A549 (cell line): Measurements from ENCODE around the gene USP3. TPM values are rescaled to one million over a fixed set of nuclear protein-coding genes. Genes with fewer than 3 reads are reported as not detected.

Experiments used
- ATAC-seq, 2 experiments: fragments of 200-7000 bp in 1 of 2; fragments of >200 bp in 1 of 2; cut with Nextera tagmentation in 1 of 2; cut with Tn5 transposase in 1 of 2; 3 replicates each; pipeline versions ENCODE4 v1.8.0 to v1.9.1; 2018 to 2020; ENCODE audit warnings: mild to moderate bottlenecking in 1 of 2, moderate library complexity in 1 of 2
- CTCF ChIA-PET: fragments of 300-600 bp; sonication (Branson Sonifier 250); formaldehyde crosslinking; extraction: SDS; loops from one replicate; lab custom pipeline; 2021; ENCODE audit warnings: antibody characterized with exemption, inconsistent platforms; lab: Yijun Ruan, JAX
- POLR2A ChIA-PET: fragments of 350-600 bp; formaldehyde crosslinking; extraction: SDS; loops from one replicate; lab custom pipeline; 2021; ENCODE audit warnings: antibody characterized with exemption, inconsistent platforms; lab: Yijun Ruan, JAX
- DNase-seq, 2 experiments: peaks; one replicate each; pipeline versions ENCODE4 v3.0.0 to v3.0.0-alpha.2; 2011 to 2016; ENCODE audit warnings: low read depth in 1 of 2, low spot score in 1 of 2
- FAIRE-seq: peaks from 2 replicates; lab custom pipeline; 2011; peaks lifted over from hg19 to GRCh38; lab: Jason Lieb, UNC
- H3K27ac ChIP-seq, 2 experiments: fragments of >200 bp; sonication (Bioruptor Twin); formaldehyde crosslinking; 3 replicates each; pipeline ENCODE4 v1.5.1; 2016 to 2017
- H3K4me1 ChIP-seq: fragments of >200 bp; sonication (Bioruptor Twin); formaldehyde crosslinking; 3 replicates; pipeline ENCODE4 v1.6.1; 2016
- H3K4me2 ChIP-seq: fragments of >200 bp; sonication (Bioruptor Twin); formaldehyde crosslinking; 3 replicates; pipeline ENCODE4 v1.6.1; 2016
- H3K4me3 ChIP-seq: fragments of >200 bp; sonication (Bioruptor Twin); formaldehyde crosslinking; 3 replicates; pipeline ENCODE4 v1.5.1; 2016
- H3K9me3 ChIP-seq: fragments of >200 bp; sonication (Bioruptor Twin); formaldehyde crosslinking; 3 replicates; pipeline ENCODE4 v1.6.1; 2016
- ATOH8 ChIP-seq: fragments of 250-450 bp; sonication (Bioruptor Pico); IDR thresholded peaks from 2 replicates; pipeline ENCODE4 v1.5.0; 2020; ENCODE audit warnings: low read depth, mild to moderate bottlenecking, moderate library complexity
- BHLHE40 ChIP-seq: IDR thresholded peaks from 2 replicates; pipeline ENCODE4 v1.6.1; 2012; ENCODE audit warnings: low read depth, low read length, inconsistent platforms
- CEBPB ChIP-seq, 2 experiments: fragments of >200 bp in 1 of 2; sonication (Bioruptor Twin) in 1 of 2; formaldehyde crosslinking in 1 of 2; IDR thresholded peaks; 2 replicates each; pipeline ENCODE4 v1.6.1; 2012 to 2016
- CHD2 ChIP-seq: fragments of 150-350 bp; IDR thresholded peaks from 2 replicates; pipeline ENCODE4 v1.6.1; 2014; ENCODE audit warnings: low read length; ENCODE audit not compliant: partially characterized antibody
- CTCF ChIP-seq: fragments of >200 bp; sonication (Bioruptor Twin); formaldehyde crosslinking; IDR thresholded peaks from 3 replicates; pipeline ENCODE4 v1.5.1; 2016
- EHF ChIP-seq: fragments of 250-450 bp; sonication (Bioruptor Pico); IDR thresholded peaks from 2 replicates; pipeline ENCODE4 v1.5.0; 2020; ENCODE audit warnings: mild to moderate bottlenecking
- FOSB ChIP-seq: fragments of 250-450 bp; sonication (Bioruptor Pico); IDR thresholded peaks from 2 replicates; pipeline ENCODE4 v1.5.0; 2020; ENCODE audit warnings: mild to moderate bottlenecking, moderate library complexity
- FOSL2 ChIP-seq, 2 experiments: fragments of 450-650 bp in 1 of 2; fragments of >200 bp in 1 of 2; sonication (Bioruptor Twin) in 1 of 2; formaldehyde crosslinking; IDR thresholded peaks; 2 replicates each; pipeline versions ENCODE4 v1.5.0 to v1.6.1; 2016 to 2020; ENCODE audit warnings: mild to moderate bottlenecking in 1 of 2, moderate library complexity in 1 of 2
- FOXS1 ChIP-seq: fragments of 250-450 bp; sonication (Bioruptor Pico); IDR thresholded peaks from 2 replicates; pipeline ENCODE4 v1.5.0; 2020; ENCODE audit warnings: mild to moderate bottlenecking, moderate library complexity
- HDAC2 ChIP-seq: fragments of 200-600 bp; sonication (generic); IDR thresholded peaks from 2 replicates; pipeline ENCODE4 v1.6.1; 2016
- HOXA7 ChIP-seq: fragments of 250-450 bp; sonication (Bioruptor Pico); IDR thresholded peaks from 2 replicates; pipeline ENCODE4 v1.5.0; 2020; ENCODE audit warnings: mild to moderate bottlenecking, moderate library complexity
- HOXB5 ChIP-seq: fragments of 250-450 bp; sonication (Bioruptor Pico); IDR thresholded peaks from 2 replicates; pipeline ENCODE4 v1.5.0; 2020; ENCODE audit warnings: mild to moderate bottlenecking, moderate library complexity
- JUN ChIP-seq, 2 experiments: fragments of >200 bp; sonication (Bioruptor Twin); formaldehyde crosslinking; IDR thresholded peaks; 2 replicates in 1 of 2; 3 replicates in 1 of 2; pipeline ENCODE4 v1.6.1; 2016 to 2017
- MAZ ChIP-seq: fragments of 150-350 bp; IDR thresholded peaks from 2 replicates; pipeline ENCODE4 v1.6.1; 2014; ENCODE audit warnings: antibody characterized with exemption, low read depth, low read length, borderline replicate concordance
- NFE2L2 ChIP-seq: fragments of 150-350 bp; conservative IDR thresholded peaks from 2 replicates; pipeline ENCODE4 v1.6.1; 2014; ENCODE audit warnings: low read length
- NPAS2 ChIP-seq: fragments of 250-450 bp; sonication (Bioruptor Pico); IDR thresholded peaks from 2 replicates; pipeline ENCODE4 v1.8.0; 2022; ENCODE audit warnings: mild to moderate bottlenecking, moderate library complexity, borderline replicate concordance
- PBX3 ChIP-seq: IDR thresholded peaks from 2 replicates; pipeline ENCODE4 v1.6.1; 2012
- PHF8 ChIP-seq: fragments of 200-600 bp; sonication (generic); IDR thresholded peaks from 2 replicates; pipeline ENCODE4 v1.6.1; 2016; ENCODE audit warnings: low read depth, mild to moderate bottlenecking, antibody characterized with exemption, moderate library complexity, borderline replicate concordance
- POLR2A ChIP-seq: IDR thresholded peaks from 2 replicates; pipeline ENCODE4 v1.6.1; 2012; ENCODE audit warnings: mild to moderate bottlenecking, low read length
- POLR2AphosphoS2 ChIP-seq: conservative IDR thresholded peaks from 2 replicates; pipeline ENCODE4 v1.6.1; 2012; ENCODE audit warnings: low read length, improper control_type of control experiment, inconsistent platforms
- RAD21 ChIP-seq, 2 experiments: fragments of >200 bp in 1 of 2; sonication (Bioruptor Twin) in 1 of 2; formaldehyde crosslinking in 1 of 2; IDR thresholded peaks in 1 of 2; conservative IDR thresholded peaks in 1 of 2; 2 replicates in 1 of 2; 3 replicates in 1 of 2; pipeline ENCODE4 v1.6.1; 2012 to 2018; ENCODE audit warnings: inconsistent platforms in 1 of 2
- SMC3 ChIP-seq: fragments of >200 bp; sonication (Bioruptor Twin); formaldehyde crosslinking; IDR thresholded peaks from 3 replicates; pipeline ENCODE4 v1.6.1; 2018; ENCODE audit warnings: inconsistent platforms
- TFCP2L1 ChIP-seq: fragments of 250-450 bp; sonication (Bioruptor Pico); IDR thresholded peaks from 2 replicates; pipeline ENCODE4 v1.5.0; 2021; ENCODE audit warnings: mild to moderate bottlenecking
- TP53 ChIP-seq: fragments of 250-450 bp; sonication (Bioruptor Pico); IDR thresholded peaks from 2 replicates; pipeline ENCODE4 v1.5.0; 2021; ENCODE audit warnings: mild to moderate bottlenecking, moderate library complexity
- ZFP36 ChIP-seq: fragments of 450-650 bp; IDR thresholded peaks from 2 replicates; pipeline ENCODE4 v1.6.1; 2014; ENCODE audit warnings: borderline replicate concordance; ENCODE audit not compliant: partially characterized antibody
- ZNF302 ChIP-seq: fragments of 250-450 bp; sonication (Bioruptor Pico); IDR thresholded peaks from 2 replicates; pipeline ENCODE4 v1.9.0; 2021; ENCODE audit warnings: inconsistent platforms, mild to moderate bottlenecking, moderate library complexity
- WGBS: methylation state at CpG from one replicate; pipeline ENCODE4 v1.1.6; 2017; ENCODE audit errors: missing lambda C conversion rate; 5-methylcytosine and 5-hydroxymethylcytosine counted together
- polyA plus RNA-seq, 4 experiments: library from polyadenylated mRNA; depleted of rRNA in 3 of 4; stranded (reverse); fragments of >200 nt; fragmentation: RNase III in 1 of 4; extraction: RNeasy Plus Mini Kit Qiagen cat#74134 plus additional on column Dnase treatment in 1 of 4; gene quantifications; 2 replicates in 3 of 4; 3 replicates in 1 of 4; pipeline ENCODE4 v1.2.3, GENCODE V29; 2011 to 2017
- TF ChIP-seq, protein P1 (sequence below): IDR thresholded peaks from 2 replicates; pipeline ENCODE4 v1.6.1; 2012; ENCODE audit warnings: low read depth, borderline replicate concordance
- TF ChIP-seq, protein P2 (sequence below): fragments of 250-450 bp; sonication (Bioruptor Pico); IDR thresholded peaks from 2 replicates; pipeline ENCODE4 v1.5.0; 2021; ENCODE audit warnings: mild to moderate bottlenecking, moderate library complexity, borderline replicate concordance
- TF ChIP-seq, protein P3 (sequence below): fragments of >200 bp; sonication (Bioruptor Twin); formaldehyde crosslinking; IDR thresholded peaks from 3 replicates; pipeline ENCODE4 v1.6.1; 2016

USP3 gene
- polyA plus RNA-seq, 2 of the 4 experiments (the other 2 are of a cell fraction) = 41.8 to 99.1 TPM

- CTCF ChIA-PET = interaction anchor here (0.7 to 6.2 kb wide), 3 partner anchors 14 to 35 kb away, joined by 4 to 127 read pairs (median 53); partner anchors contain the start of gene USP3
- H3K4me1 ChIP-seq = peaks cover 42% of the 10 kb centered on the region
- DNase-seq = no peak
- ATAC-seq = no peak
- H3K9me3 ChIP-seq = no peaks in the 10 kb centered on the region
- no peak for FAIRE-seq
- TF ChIP-seq HOXA7 (CRISPR knock-in tag) (no peak), NPAS2 (CRISPR knock-in tag) (no peak), CHD2 (no peak), SMC3 (no peak), NFE2L2 (no peak), POLR2A (no peak), HDAC2 (no peak), JUN (IDR thresholded peaks at IDR 0.05) (no peak), POLR2AphosphoS2 (no peak), ATOH8 (CRISPR knock-in tag) (no peak)
- TF ChIP-seq, protein P1, sequence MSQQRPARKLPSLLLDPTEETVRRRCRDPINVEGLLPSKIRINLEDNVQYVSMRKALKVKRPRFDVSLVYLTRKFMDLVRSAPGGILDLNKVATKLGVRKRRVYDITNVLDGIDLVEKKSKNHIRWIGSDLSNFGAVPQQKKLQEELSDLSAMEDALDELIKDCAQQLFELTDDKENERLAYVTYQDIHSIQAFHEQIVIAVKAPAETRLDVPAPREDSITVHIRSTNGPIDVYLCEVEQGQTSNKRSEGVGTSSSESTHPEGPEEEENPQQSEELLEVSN = no peak
- TF ChIP-seq, protein P2, sequence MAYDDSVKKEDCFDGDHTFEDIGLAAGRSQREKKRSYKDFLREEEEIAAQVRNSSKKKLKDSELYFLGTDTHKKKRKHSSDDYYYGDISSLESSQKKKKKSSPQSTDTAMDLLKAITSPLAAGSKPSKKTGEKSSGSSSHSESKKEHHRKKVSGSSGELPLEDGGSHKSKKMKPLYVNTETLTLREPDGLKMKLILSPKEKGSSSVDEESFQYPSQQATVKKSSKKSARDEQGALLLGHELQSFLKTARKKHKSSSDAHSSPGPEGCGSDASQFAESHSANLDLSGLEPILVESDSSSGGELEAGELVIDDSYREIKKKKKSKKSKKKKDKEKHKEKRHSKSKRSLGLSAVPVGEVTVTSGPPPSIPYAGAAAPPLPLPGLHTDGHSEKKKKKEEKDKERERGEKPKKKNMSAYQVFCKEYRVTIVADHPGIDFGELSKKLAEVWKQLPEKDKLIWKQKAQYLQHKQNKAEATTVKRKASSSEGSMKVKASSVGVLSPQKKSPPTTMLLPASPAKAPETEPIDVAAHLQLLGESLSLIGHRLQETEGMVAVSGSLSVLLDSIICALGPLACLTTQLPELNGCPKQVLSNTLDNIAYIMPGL (CRISPR knock-in tag) = no peak
- H3K4me3 ChIP-seq = no peak overlapping the region
- H3K4me2 ChIP-seq = no peak overlapping the region
- 88% methylated on average over 2 of the region's 2 CpGs for WGBS
- no peak overlapping the region for H3K27ac ChIP-seq
- POLR2A ChIA-PET = no interaction called here
Observed at GRCh38 chr15:63469984-63470383, 34.4 kb upstream of the USP3 start.

DNA sequence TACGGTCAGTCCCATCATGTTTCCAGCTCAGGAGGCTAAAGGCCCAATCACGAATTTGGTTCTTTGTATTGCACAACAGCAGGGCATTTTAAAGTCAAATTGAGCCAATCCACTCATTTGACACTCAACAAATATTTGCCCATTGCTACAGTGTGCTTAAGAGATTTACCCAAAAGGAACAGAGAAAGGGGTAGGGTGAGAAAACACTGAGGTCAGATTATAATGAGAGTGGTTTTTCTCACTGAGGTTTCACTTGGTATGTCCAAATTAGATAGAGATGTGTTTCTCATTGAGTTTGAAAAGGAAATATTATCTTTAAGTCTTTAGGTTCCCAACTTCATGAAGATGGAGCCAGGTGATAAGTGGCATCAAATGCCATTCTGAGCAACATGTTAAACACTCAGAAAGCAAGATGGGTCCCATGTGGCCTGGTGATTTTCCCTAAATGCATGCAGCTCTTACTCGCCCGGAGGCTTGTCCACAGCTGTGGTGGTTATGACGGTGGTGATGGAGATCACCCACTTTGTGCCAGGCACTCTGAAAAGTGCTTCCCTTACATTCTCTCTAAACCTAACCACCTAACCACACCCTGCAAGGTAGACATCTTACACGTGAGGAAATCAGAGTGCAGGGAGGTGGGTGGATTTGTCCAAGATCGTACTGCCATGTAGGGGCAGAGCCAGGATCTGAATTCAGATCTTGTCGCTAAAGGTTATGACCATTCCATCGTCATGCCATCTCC lies 31.2 kb upstream of the USP3 start:
- no peak for ATAC-seq
- peaks cover 53% of the 10 kb centered on the region for H3K4me1 ChIP-seq
- no peak for FAIRE-seq
- no peak overlapping the region for H3K4me3 ChIP-seq
- peak in 1 of 2 experiments; percentile 64 for DNase-seq
- TF ChIP-seq TFCP2L1 (CRISPR knock-in tag) = no peak
- no peak for TF ChIP-seq PBX3
- TF ChIP-seq RAD21 (conservative IDR thresholded peaks at IDR 0.05 in 1 of 2, IDR thresholded peaks at IDR 0.05 in 1 of 2) = no peak
- TF ChIP-seq ZNF302 (CRISPR knock-in tag) = no peak
- TF ChIP-seq FOXS1 (CRISPR knock-in tag) = no peak
- TF ChIP-seq HOXB5 = no peak
- no peak for TF ChIP-seq FOSL2 (IDR thresholded peaks at IDR 0.05)
- no peak for TF ChIP-seq FOSL2 (CRISPR knock-in tag; IDR thresholded peaks at IDR 0.05)
- 0 out of 2 replicates have a peak, but pooled peaks have one; percentile 21 for TF ChIP-seq FOSB (CRISPR knock-in tag)
- no peak for TF ChIP-seq BHLHE40
- no peak for TF ChIP-seq MAZ
- TF ChIP-seq, protein P3, sequence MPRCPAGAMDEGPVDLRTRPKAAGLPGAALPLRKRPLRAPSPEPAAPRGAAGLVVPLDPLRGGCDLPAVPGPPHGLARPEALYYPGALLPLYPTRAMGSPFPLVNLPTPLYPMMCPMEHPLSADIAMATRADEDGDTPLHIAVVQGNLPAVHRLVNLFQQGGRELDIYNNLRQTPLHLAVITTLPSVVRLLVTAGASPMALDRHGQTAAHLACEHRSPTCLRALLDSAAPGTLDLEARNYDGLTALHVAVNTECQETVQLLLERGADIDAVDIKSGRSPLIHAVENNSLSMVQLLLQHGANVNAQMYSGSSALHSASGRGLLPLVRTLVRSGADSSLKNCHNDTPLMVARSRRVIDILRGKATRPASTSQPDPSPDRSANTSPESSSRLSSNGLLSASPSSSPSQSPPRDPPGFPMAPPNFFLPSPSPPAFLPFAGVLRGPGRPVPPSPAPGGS = no peak
- TF ChIP-seq HDAC2 = no peak
- TF ChIP-seq EHF (CRISPR knock-in tag) = peak; percentile 18; the same call in 1 of the 2 replicates
- no peak for TF ChIP-seq ZFP36
- TF ChIP-seq CTCF = no peak
- TF ChIP-seq JUN (IDR thresholded peaks at IDR 0.05) = no peak
- TF ChIP-seq PHF8 = no peak
- TF ChIP-seq SMC3 = no peak
- TF ChIP-seq TP53 (CRISPR knock-in tag) = no peak
- peak; percentile 69 to 90; a peak in 3 of 4 replicates for TF ChIP-seq CEBPB (IDR thresholded peaks at IDR 0.05)
- no peaks in the 10 kb centered on the region for H3K9me3 ChIP-seq
- POLR2A ChIA-PET = no interaction called here
- WGBS = 80% methylated on average over 9 of the region's 9 CpGs
- peak overlapping the region; percentile 68 for H3K4me2 ChIP-seq
- peak overlapping the region; percentile 81 to 90 for H3K27ac ChIP-seq
- CTCF ChIA-PET = interaction anchor here (1.0 to 5.1 kb wide), 8 partner anchors 11 to 595 kb away, joined by 3 to 47 read pairs (median 6); partner anchors contain the start of gene USP3
